Stimulated activated effector memory CD8-positive, alpha-beta T cell treated with anti-CD3 and anti-CD28 coated beads, Interleukin-12 subunit alpha, Interleukin-12 subunit beta, amount 100 ng/mL, for 72 hours (primary cell): ENCODE measurements around the gene UBXN1.
"Not testable (repeated sequence)": the region's sequence is repeated elsewhere in the genome, so short reads cannot be mapped to it uniquely, and the experiment has no call there.

Source experiments
- ATAC-seq: fragments of 150-1000 bp; cut with Tn5 transposase; 2 replicates; pipeline ENCODE4 v1.10.0; 2021
- DNase-seq, 2 donors: peaks; one replicate each; pipeline ENCODE4 v3.0.0; 2021 to 2022; ENCODE audit warnings: low spot score in 2 of 2
- H3K27ac Mint-ChIP-seq: one replicate; pipeline ENCODE4 v1.8.0; 2022; ENCODE audit warnings: mild to moderate bottlenecking, mixed read lengths
- H3K36me3 Mint-ChIP-seq: one replicate; pipeline ENCODE4 v1.8.0; 2022; ENCODE audit warnings: mild to moderate bottlenecking, mixed read lengths
- H3K4me1 Mint-ChIP-seq: one replicate; pipeline ENCODE4 v1.8.0; 2022; ENCODE audit warnings: mixed read lengths
- H3K4me3 Mint-ChIP-seq: one replicate; pipeline ENCODE4 v1.8.0; 2022; ENCODE audit warnings: mild to moderate bottlenecking, mixed read lengths
- H3K9me3 Mint-ChIP-seq: one replicate; pipeline ENCODE4 v1.8.0; 2022; ENCODE audit warnings: mixed read lengths

Gene UBXN1

GRCh38 chr11:62715150-62716130, 36.6 kb upstream of the UBXN1 start:
- Mint-ChIP-seq H3K36me3 (peaks cover 100% of the 10 kb centered on the region), H3K27ac (peak overlapping the region; percentile 89), H3K9me3 (no peaks in the 10 kb centered on the region), H3K4me3 (no peak overlapping the region), H3K4me1 (peaks cover 53% of the 10 kb centered on the region)
- DNase-seq (no peak), ATAC-seq (no peak)

- no peak for DNase-seq
- Mint-ChIP-seq H3K4me3 (peak overlapping the region; percentile 44), H3K4me1 (peaks cover 61% of the 10 kb centered on the region), H3K36me3 (peaks cover 98% of the 10 kb centered on the region), H3K9me3 (no peaks in the 10 kb centered on the region), H3K27ac (peak overlapping the region; percentile 89)
- no peak for ATAC-seq
These were observed 34.5 kb upstream of the UBXN1 start for GRCh38 chr11:62713343-62713742.

- H3K9me3 Mint-ChIP-seq = no peaks in the 10 kb centered on the region
- peaks cover 93% of the 10 kb centered on the region for H3K36me3 Mint-ChIP-seq
- H3K4me1 Mint-ChIP-seq = peaks cover 62% of the 10 kb centered on the region
- no peak for DNase-seq
- peak overlapping the region; percentile 44 for H3K4me3 Mint-ChIP-seq
- peak overlapping the region; percentile 89 for H3K27ac Mint-ChIP-seq
- ATAC-seq = no peak
These were observed 34.0 kb upstream of the UBXN1 start for GRCh38 chr11:62712861-62713260.

- Mint-ChIP-seq H3K9me3 (no peaks in the 10 kb centered on the region), H3K4me3 (peak overlapping the region; percentile 44), H3K27ac (peak overlapping the region; percentile 89), H3K36me3 (peaks cover 90% of the 10 kb centered on the region), H3K4me1 (peaks cover 64% of the 10 kb centered on the region)
- DNase-seq (no peak), ATAC-seq (no peak)
These were observed 33.5 kb upstream of the UBXN1 start for GRCh38 chr11:62712276-62712812.

GRCh38 chr11:62710001-62710345, 31.1 kb upstream of the UBXN1 start:
- peaks cover 84% of the 10 kb centered on the region for H3K36me3 Mint-ChIP-seq
- ATAC-seq (no peak), DNase-seq (peak in 1 of 2 donors; percentile 72)
- H3K4me1 Mint-ChIP-seq = peaks cover 74% of the 10 kb centered on the region
- H3K27ac Mint-ChIP-seq = peak overlapping the region; percentile 97
- H3K4me3 Mint-ChIP-seq = peak overlapping the region; percentile 88
- no peaks in the 10 kb centered on the region for H3K9me3 Mint-ChIP-seq

- H3K4me1 Mint-ChIP-seq = peaks cover 73% of the 10 kb centered on the region
- H3K4me3 Mint-ChIP-seq = peak overlapping the region; percentile 88
- peaks cover 82% of the 10 kb centered on the region for H3K36me3 Mint-ChIP-seq
- DNase-seq (peak; percentile 76 to 95), ATAC-seq (peak; percentile 87)
- peak overlapping the region; percentile 97 for H3K27ac Mint-ChIP-seq
- no peaks in the 10 kb centered on the region for H3K9me3 Mint-ChIP-seq
These were observed 30.6 kb upstream of the UBXN1 start for GRCh38 chr11:62709247-62710000.

GRCh38 chr11:62708793-62709192, 29.9 kb upstream of the UBXN1 start:
- peaks cover 79% of the 10 kb centered on the region for H3K36me3 Mint-ChIP-seq
- peak in 1 of 2 donors; percentile 30 for DNase-seq
- H3K4me1 Mint-ChIP-seq = peaks cover 68% of the 10 kb centered on the region
- H3K9me3 Mint-ChIP-seq = no peaks in the 10 kb centered on the region
- H3K27ac Mint-ChIP-seq = peak overlapping the region; percentile 97
- peak overlapping the region; percentile 88 for H3K4me3 Mint-ChIP-seq
- ATAC-seq = peak; percentile 48

GRCh38 chr11:62708392-62708791, 29.5 kb upstream of the UBXN1 start:
- no peak for DNase-seq
- Mint-ChIP-seq H3K36me3 (peaks cover 75% of the 10 kb centered on the region), H3K4me1 (peaks cover 64% of the 10 kb centered on the region), H3K4me3 (peak overlapping the region; percentile 88), H3K27ac (peak overlapping the region; percentile 97), H3K9me3 (no peaks in the 10 kb centered on the region)
- ATAC-seq = no peak

- no peaks in the 10 kb centered on the region for H3K9me3 Mint-ChIP-seq
- DNase-seq = no peak
- H3K36me3 Mint-ChIP-seq = peaks cover 70% of the 10 kb centered on the region
- H3K4me3 Mint-ChIP-seq = peak within 1 kb of the TSS; percentile 88
- peaks cover 58% of the 10 kb centered on the region for H3K4me1 Mint-ChIP-seq
- ATAC-seq = no peak
- peak within 1 kb of the TSS; percentile 97 for H3K27ac Mint-ChIP-seq
These were observed 28.5 kb upstream of the UBXN1 start, which contains the start of the genes BSCL2 and GNG3 for GRCh38 chr11:62707277-62707861. Gene BSCL2 (minus strand): TSS chr11:62707424. CDS start chr11:62707195, 229 bp downstream. Gene GNG3 (plus strand): TSS chr11:62707676. CDS start chr11:62708296, 620 bp downstream.

- Mint-ChIP-seq H3K4me1 (peaks cover 58% of the 10 kb centered on the region), H3K36me3 (peaks cover 70% of the 10 kb centered on the region), H3K27ac (peak overlapping the region; percentile 97), H3K4me3 (peak overlapping the region; percentile 88), H3K9me3 (no peaks in the 10 kb centered on the region)
- no peak for DNase-seq
- ATAC-seq = no peak
These were observed 28.0 kb upstream of the UBXN1 start for GRCh38 chr11:62706850-62707247.

GRCh38 chr11:62705880-62706849, 27.3 kb upstream of the UBXN1 start:
- peak overlapping the region; percentile 97 for H3K27ac Mint-ChIP-seq
- H3K4me3 Mint-ChIP-seq = peak overlapping the region; percentile 88
- no peaks in the 10 kb centered on the region for H3K9me3 Mint-ChIP-seq
- DNase-seq (peak; percentile 92 to 94), ATAC-seq (peak; percentile 78)
- H3K36me3 Mint-ChIP-seq = peaks cover 70% of the 10 kb centered on the region
- peaks cover 58% of the 10 kb centered on the region for H3K4me1 Mint-ChIP-seq

GRCh38 chr11:62705413-62705812, 26.5 kb upstream of the UBXN1 start:
- DNase-seq = no peak
- ATAC-seq = no peak
- no peaks in the 10 kb centered on the region for H3K9me3 Mint-ChIP-seq
- peak overlapping the region; percentile 88 for H3K4me3 Mint-ChIP-seq
- H3K27ac Mint-ChIP-seq = peak overlapping the region; percentile 87
- peaks cover 55% of the 10 kb centered on the region for H3K4me1 Mint-ChIP-seq
- peaks cover 69% of the 10 kb centered on the region for H3K36me3 Mint-ChIP-seq

- Mint-ChIP-seq H3K4me1 (peaks cover 40% of the 10 kb centered on the region), H3K36me3 (peaks cover 58% of the 10 kb centered on the region)
- not testable (repeated sequence) for ATAC-seq, H3K9me3 Mint-ChIP-seq, DNase-seq, H3K4me3 Mint-ChIP-seq, H3K27ac Mint-ChIP-seq
These were observed 25.0 kb upstream of the UBXN1 start for GRCh38 chr11:62703921-62704320.

GRCh38 chr11:62702246-62702645, 23.4 kb upstream of the UBXN1 start:
- peaks cover 25% of the 10 kb centered on the region for H3K4me1 Mint-ChIP-seq
- ATAC-seq = peak; percentile 48
- peak overlapping the region; percentile 76 for H3K27ac Mint-ChIP-seq
- no peak overlapping the region for H3K4me3 Mint-ChIP-seq
- H3K9me3 Mint-ChIP-seq = no peaks in the 10 kb centered on the region
- DNase-seq = no peak
- H3K36me3 Mint-ChIP-seq = peaks cover 66% of the 10 kb centered on the region
